NOMO-1 (cell line): ENCODE data around the gene ATP7A.
"Not testable (repeated sequence)": the region's sequence is repeated elsewhere in the genome, so short reads cannot be mapped to it uniquely, and the experiment has no call there.

ENCODE experiments used
- DNase-seq, 2 experiments: peaks; one replicate each; lab custom pipeline; 2025; ENCODE audit not compliant: unreplicated experiment in 2 of 2; lab: John Stamatoyannopoulos, UW

ATP7A gene

GRCh38 chrX:77910108-77910840 is at the start of gene ATP7A:
TSS of gene ATP7A (plus strand) at chrX:77910693. CDS start at chrX:77971642, 60,949 bp downstream.
- peak; percentile 79 to 82 for DNase-seq

- no peak for DNase-seq
Measured at GRCh38 chrX:77875372-77875771, 35.1 kb upstream of the ATP7A start.

GRCh38 chrX:77881418-77881817 is 29.1 kb upstream of the ATP7A start:
- not testable (repeated sequence) for DNase-seq

- DNase-seq: no peak
Measured at GRCh38 chrX:77892887-77893286, 17.6 kb upstream of the ATP7A start.

- DNase-seq: no peak
Measured at GRCh38 chrX:77893713-77894112, 16.8 kb upstream of the ATP7A start.

GRCh38 chrX:77894921-77895886 is 15.3 kb upstream of the ATP7A start, which contains the start of gene MAGT1:
TSS of gene MAGT1 (minus strand) at chrX:77895435. CDS start at chrX:77895410, 25 bp downstream.
- peak; percentile 91 to 95 for DNase-seq

- peak; percentile 70 to 90 for DNase-seq
Measured at GRCh38 chrX:77899081-77899828, 11.2 kb upstream of the ATP7A start, which contains the start of gene COX7B. TSS of gene COX7B (plus strand) at chrX:77899468. CDS start at chrX:77899554, 86 bp downstream.

GRCh38 chrX:77900688-77901087 is 9.8 kb upstream of the ATP7A start:
- peak in 1 of 2 experiments; percentile 29 for DNase-seq

- DNase-seq: no peak
Measured at GRCh38 chrX:77901506-77901905, 9.0 kb upstream of the ATP7A start.

GRCh38 chrX:77917294-77917933 is 6.9 kb downstream of the ATP7A start:
- no peak for DNase-seq

GRCh38 chrX:77918568-77918967 is 8.1 kb downstream of the ATP7A start:
- DNase-seq: peak in 1 of 2 experiments; percentile 29

GRCh38 chrX:77919370-77919769 is 8.9 kb downstream of the ATP7A start:
- DNase-seq: not testable (repeated sequence)

GRCh38 chrX:77922787-77923186 is 12.3 kb downstream of the ATP7A start:
- no peak for DNase-seq

- no peak for DNase-seq
Measured at GRCh38 chrX:77924320-77924859, 13.9 kb downstream of the ATP7A start.

GRCh38 chrX:77925764-77926163 is 15.3 kb downstream of the ATP7A start:
- DNase-seq: no peak

- DNase-seq: peak in 1 of 2 experiments; percentile 10
Measured at GRCh38 chrX:77930581-77930980, 20.1 kb downstream of the ATP7A start.

- peak in 1 of 2 experiments; percentile 12 for DNase-seq
Measured at GRCh38 chrX:77935886-77936285, 25.4 kb downstream of the ATP7A start.

GRCh38 chrX:77936299-77936698 is 25.8 kb downstream of the ATP7A start:
- no peak for DNase-seq

- no peak for DNase-seq
Measured at GRCh38 chrX:77937291-77937690, 26.8 kb downstream of the ATP7A start.
